Large intestine (tissue), 3 donors: ENCODE measurements around the gene AR. TPM values are rescaled to one million over a fixed set of nuclear protein-coding genes. Genes with fewer than 3 reads are reported as not detected.

ENCODE experiments used
- DNase-seq, 2 donors: peaks; one replicate each; pipeline versions ENCODE4 v3.0.0 to v3.0.0-alpha.2; 2013
- H3K27ac ChIP-seq: one replicate; pipeline ENCODE4 v1.5.1; 2013; ENCODE audit warnings: low read length
- H3K27me3 ChIP-seq: 2 replicates; pipeline ENCODE4 v1.6.1; 2013; ENCODE audit warnings: low read length; ENCODE audit not compliant: control insufficient read depth, insufficient read depth
- H3K36me3 ChIP-seq: 2 replicates; pipeline ENCODE4 v1.6.1; 2013; ENCODE audit warnings: low read length; ENCODE audit not compliant: control insufficient read depth, insufficient read depth
- H3K4me1 ChIP-seq: one replicate; pipeline ENCODE4 v1.6.1; 2013; ENCODE audit warnings: low read length; ENCODE audit not compliant: control insufficient read depth, insufficient read depth
- H3K4me3 ChIP-seq: one replicate; pipeline ENCODE4 v1.5.1; 2013; ENCODE audit warnings: low read length
- H3K9me3 ChIP-seq: one replicate; pipeline ENCODE4 v1.6.1; 2013; ENCODE audit warnings: mild to moderate bottlenecking, low read depth, low read length, moderate library complexity; ENCODE audit not compliant: control insufficient read depth
- WGBS: methylation state at CpG from one replicate; pipeline ENCODE4 v1.1.5; 2013; ENCODE audit warnings: low lambda C conversion rate; ENCODE audit not compliant: insufficient coverage; 5-methylcytosine and 5-hydroxymethylcytosine counted together
- polyA plus RNA-seq: library from polyadenylated mRNA; unstranded; fragments of 120-200 nt; gene quantifications from one replicate; pipeline ENCODE4 v1.2.1, GENCODE V29; 2013

The AR gene
- polyA plus RNA-seq, 1 donor = 0.45 TPM

GRCh38 chrX:67692246-67692645 is 148.4 kb downstream of the AR start:
- H3K36me3 ChIP-seq = no peaks in the 10 kb centered on the region
- H3K27ac ChIP-seq = no peak overlapping the region
- H3K4me3 ChIP-seq = no peak overlapping the region
- no peaks in the 10 kb centered on the region for H3K9me3 ChIP-seq
- no peaks in the 10 kb centered on the region for H3K27me3 ChIP-seq
- DNase-seq = no peak
- H3K4me1 ChIP-seq = no peaks in the 10 kb centered on the region

- WGBS = no CpG with 5 or more reads among the region's 1 CpG
- H3K27ac ChIP-seq = no peak overlapping the region
- no peaks in the 10 kb centered on the region for H3K9me3 ChIP-seq
- H3K36me3 ChIP-seq = no peaks in the 10 kb centered on the region
- H3K4me1 ChIP-seq = no peaks in the 10 kb centered on the region
- H3K27me3 ChIP-seq = no peaks in the 10 kb centered on the region
- no peak for DNase-seq
- H3K4me3 ChIP-seq = no peak overlapping the region
These were observed 150.1 kb downstream of the AR start for GRCh38 chrX:67693928-67694327.

- no peaks in the 10 kb centered on the region for H3K36me3 ChIP-seq
- no peak overlapping the region for H3K4me3 ChIP-seq
- H3K4me1 ChIP-seq = no peaks in the 10 kb centered on the region
- DNase-seq = no peak
- no peaks in the 10 kb centered on the region for H3K27me3 ChIP-seq
- no peaks in the 10 kb centered on the region for H3K9me3 ChIP-seq
- no peak overlapping the region for H3K27ac ChIP-seq
These were observed 153.6 kb downstream of the AR start for GRCh38 chrX:67697452-67697851.

GRCh38 chrX:67700602-67701001 is 156.8 kb downstream of the AR start:
- Histone ChIP-seq H3K27ac (no peak overlapping the region), H3K4me3 (no peak overlapping the region), H3K27me3 (no peaks in the 10 kb centered on the region), H3K9me3 (no peaks in the 10 kb centered on the region), H3K4me1 (no peaks in the 10 kb centered on the region), H3K36me3 (no peaks in the 10 kb centered on the region)
- no peak for DNase-seq
- no CpG with 5 or more reads among the region's 3 CpGs for WGBS

- H3K4me3 ChIP-seq = no peak overlapping the region
- H3K27ac ChIP-seq = no peak overlapping the region
- H3K9me3 ChIP-seq = no peaks in the 10 kb centered on the region
- H3K27me3 ChIP-seq = no peaks in the 10 kb centered on the region
- no peak for DNase-seq
- no peaks in the 10 kb centered on the region for H3K36me3 ChIP-seq
- H3K4me1 ChIP-seq = no peaks in the 10 kb centered on the region
- no CpG with 5 or more reads among the region's 1 CpG for WGBS
These were observed 170.2 kb downstream of the AR start for GRCh38 chrX:67714004-67714403.

- Histone ChIP-seq H3K27ac (no peak overlapping the region), H3K27me3 (no peaks in the 10 kb centered on the region), H3K9me3 (no peaks in the 10 kb centered on the region), H3K4me3 (no peak overlapping the region), H3K36me3 (no peaks in the 10 kb centered on the region), H3K4me1 (no peaks in the 10 kb centered on the region)
- DNase-seq = no peak
- WGBS = no CpG with 5 or more reads among the region's 4 CpGs
These were observed 173.8 kb downstream of the AR start for GRCh38 chrX:67717571-67717970.

- no peaks in the 10 kb centered on the region for H3K27me3 ChIP-seq
- WGBS = no CpG with 5 or more reads among the region's 4 CpGs
- no peaks in the 10 kb centered on the region for H3K36me3 ChIP-seq
These were observed 175.1 kb downstream of the AR start for GRCh38 chrX:67718926-67719325.

GRCh38 chrX:67720344-67720743 is 176.5 kb downstream of the AR start:
- no peaks in the 10 kb centered on the region for H3K36me3 ChIP-seq
- H3K27me3 ChIP-seq = no peaks in the 10 kb centered on the region
- H3K27ac ChIP-seq = no peak overlapping the region
- H3K9me3 ChIP-seq = no peaks in the 10 kb centered on the region
- no peaks in the 10 kb centered on the region for H3K4me1 ChIP-seq
- H3K4me3 ChIP-seq = no peak overlapping the region
- no peak for DNase-seq

More at GRCh38 chrX:67718926-67719325, 175.1 kb downstream of the AR start:
- no peak for DNase-seq
- Histone ChIP-seq H3K4me3 (no peak overlapping the region), H3K27ac (no peak overlapping the region), H3K4me1 (no peaks in the 10 kb centered on the region), H3K9me3 (no peaks in the 10 kb centered on the region)

- Histone ChIP-seq H3K4me3 (no peak overlapping the region), H3K9me3 (no peaks in the 10 kb centered on the region), H3K36me3 (no peaks in the 10 kb centered on the region), H3K4me1 (no peaks in the 10 kb centered on the region), H3K27me3 (no peaks in the 10 kb centered on the region), H3K27ac (no peak overlapping the region)
- WGBS = no CpG with 5 or more reads among the region's 1 CpG
- no peak for DNase-seq
These were observed 177.5 kb downstream of the AR start for GRCh38 chrX:67721321-67721720.

GRCh38 chrX:67723580-67724351 is 179.9 kb downstream of the AR start:
- Histone ChIP-seq H3K27me3 (no peaks in the 10 kb centered on the region), H3K36me3 (no peaks in the 10 kb centered on the region), H3K27ac (no peak overlapping the region), H3K9me3 (no peaks in the 10 kb centered on the region), H3K4me1 (no peaks in the 10 kb centered on the region), H3K4me3 (no peak overlapping the region)
- WGBS = no CpG with 5 or more reads among the region's 5 CpGs
- DNase-seq = no peak

- H3K36me3 ChIP-seq = no peaks in the 10 kb centered on the region
- no peak overlapping the region for H3K27ac ChIP-seq
- H3K9me3 ChIP-seq = no peaks in the 10 kb centered on the region
- no peaks in the 10 kb centered on the region for H3K4me1 ChIP-seq
- DNase-seq = no peak
- no peaks in the 10 kb centered on the region for H3K27me3 ChIP-seq
- no peak overlapping the region for H3K4me3 ChIP-seq
- no CpG with 5 or more reads among the region's 5 CpGs for WGBS
These were observed 180.7 kb downstream of the AR start for GRCh38 chrX:67724359-67725110.
